Measurements from ENCODE around the gene EFNA3.

DNA sequence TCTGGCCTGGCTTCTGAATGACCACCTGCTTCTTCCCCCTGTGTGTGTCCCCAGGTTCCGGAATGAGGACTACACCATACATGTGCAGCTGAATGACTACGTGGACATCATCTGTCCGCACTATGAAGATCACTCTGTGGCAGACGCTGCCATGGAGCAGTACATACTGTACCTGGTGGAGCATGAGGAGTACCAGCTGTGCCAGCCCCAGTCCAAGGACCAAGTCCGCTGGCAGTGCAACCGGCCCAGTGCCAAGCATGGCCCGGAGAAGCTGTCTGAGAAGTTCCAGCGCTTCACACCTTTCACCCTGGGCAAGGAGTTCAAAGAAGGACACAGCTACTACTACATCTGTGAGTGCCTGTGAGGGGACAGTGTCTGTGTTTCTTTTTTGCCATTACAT lies 52.6 kb downstream of the EFNA3 start:
- no peak for TF ChIP-seq POLR2A (IDR thresholded peaks at IDR 0.05)
- TF ChIP-seq, protein P1, sequence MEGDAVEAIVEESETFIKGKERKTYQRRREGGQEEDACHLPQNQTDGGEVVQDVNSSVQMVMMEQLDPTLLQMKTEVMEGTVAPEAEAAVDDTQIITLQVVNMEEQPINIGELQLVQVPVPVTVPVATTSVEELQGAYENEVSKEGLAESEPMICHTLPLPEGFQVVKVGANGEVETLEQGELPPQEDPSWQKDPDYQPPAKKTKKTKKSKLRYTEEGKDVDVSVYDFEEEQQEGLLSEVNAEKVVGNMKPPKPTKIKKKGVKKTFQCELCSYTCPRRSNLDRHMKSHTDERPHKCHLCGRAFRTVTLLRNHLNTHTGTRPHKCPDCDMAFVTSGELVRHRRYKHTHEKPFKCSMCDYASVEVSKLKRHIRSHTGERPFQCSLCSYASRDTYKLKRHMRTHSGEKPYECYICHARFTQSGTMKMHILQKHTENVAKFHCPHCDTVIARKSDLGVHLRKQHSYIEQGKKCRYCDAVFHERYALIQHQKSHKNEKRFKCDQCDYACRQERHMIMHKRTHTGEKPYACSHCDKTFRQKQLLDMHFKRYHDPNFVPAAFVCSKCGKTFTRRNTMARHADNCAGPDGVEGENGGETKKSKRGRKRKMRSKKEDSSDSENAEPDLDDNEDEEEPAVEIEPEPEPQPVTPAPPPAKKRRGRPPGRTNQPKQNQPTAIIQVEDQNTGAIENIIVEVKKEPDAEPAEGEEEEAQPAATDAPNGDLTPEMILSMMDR (IDR thresholded peaks at IDR 0.05) = no peak
- no peak for TF ChIP-seq EP300 (IDR thresholded peaks at IDR 0.05)

Measured in suprapubic skin (tissue), 3 donors.